Nucleus accumbens (tissue), 56 donors: ENCODE measurements around the gene RFPL4A.

ENCODE experiments used
- DNase-seq, 56 donors: peaks; one replicate each; lab custom pipeline; 2025; lab: John Stamatoyannopoulos, UW

The RFPL4A gene

DNA sequence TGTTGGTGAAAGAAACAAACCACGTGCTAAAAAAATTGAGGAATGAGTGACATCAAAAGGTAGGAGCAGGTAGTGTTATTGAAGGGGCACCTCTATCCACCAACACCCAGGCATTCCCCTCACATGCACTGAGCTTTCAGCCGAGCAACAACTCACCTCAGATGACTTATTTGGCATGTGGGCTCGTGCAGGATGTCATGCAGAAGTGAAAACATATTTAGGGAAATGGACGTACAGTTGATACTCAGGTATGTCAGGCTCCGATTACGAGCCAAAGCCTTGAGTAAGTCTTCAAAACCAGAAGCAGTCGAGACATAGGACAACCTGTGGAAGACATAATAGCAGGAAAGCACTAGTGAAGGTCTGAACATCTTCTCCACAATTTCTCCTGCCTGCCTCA lies 42.5 kb downstream of the RFPL4A start:
- no peak for DNase-seq

DNA sequence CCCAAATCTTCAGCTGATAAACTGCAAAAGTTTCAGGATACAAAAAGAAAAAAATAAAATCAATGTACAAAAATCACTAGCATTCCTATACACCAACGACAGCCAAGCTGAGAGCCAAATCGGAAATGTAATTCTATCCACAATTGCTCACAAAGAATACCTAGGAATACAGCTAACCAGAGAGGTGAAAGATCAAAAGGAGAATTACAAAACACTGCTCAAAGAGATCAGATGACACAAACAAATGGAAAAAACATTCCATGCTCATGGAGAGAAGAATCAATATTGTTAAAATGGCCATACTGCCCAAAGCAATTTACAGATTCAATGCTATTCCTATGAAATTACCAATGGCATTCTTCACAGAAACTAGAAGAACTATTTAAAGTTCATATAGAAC lies 43.4 kb downstream of the RFPL4A start:
- no peak for DNase-seq

DNA sequence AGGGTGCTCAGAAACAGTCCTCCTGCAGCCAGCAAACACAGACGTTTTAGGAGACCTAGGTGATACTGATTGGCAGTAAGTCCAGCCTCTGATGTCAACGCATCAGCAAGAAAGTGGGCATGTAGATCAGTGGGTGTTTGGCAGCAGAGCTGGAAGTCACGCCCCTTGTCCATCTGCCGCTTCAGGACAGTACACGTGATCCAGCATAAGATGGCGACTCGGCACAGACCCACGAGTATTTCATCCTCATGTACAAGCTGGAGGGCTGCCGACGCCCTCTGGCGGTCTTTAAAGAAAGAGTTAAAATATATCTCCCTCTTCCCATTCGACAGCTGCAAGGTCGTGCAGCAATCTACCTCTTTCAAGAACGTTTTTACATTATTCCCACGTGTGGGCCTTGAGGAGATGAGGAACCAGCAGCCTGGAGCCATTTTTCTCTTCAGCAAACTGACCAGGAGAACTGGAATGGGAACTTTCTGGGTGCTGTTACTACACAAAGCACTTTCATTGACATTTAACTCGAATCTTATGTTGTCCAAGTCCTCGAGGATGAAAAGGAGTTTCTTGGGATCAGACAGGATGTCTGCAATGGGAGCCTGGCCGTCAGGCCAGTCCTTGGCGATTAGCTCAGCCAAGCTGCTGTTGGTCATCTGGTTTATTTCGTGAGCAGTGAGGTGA lies 50.6 kb downstream of the RFPL4A start:
- peak in 6 of 56 donors; percentile 0 to 31 (median 4) for DNase-seq

DNA sequence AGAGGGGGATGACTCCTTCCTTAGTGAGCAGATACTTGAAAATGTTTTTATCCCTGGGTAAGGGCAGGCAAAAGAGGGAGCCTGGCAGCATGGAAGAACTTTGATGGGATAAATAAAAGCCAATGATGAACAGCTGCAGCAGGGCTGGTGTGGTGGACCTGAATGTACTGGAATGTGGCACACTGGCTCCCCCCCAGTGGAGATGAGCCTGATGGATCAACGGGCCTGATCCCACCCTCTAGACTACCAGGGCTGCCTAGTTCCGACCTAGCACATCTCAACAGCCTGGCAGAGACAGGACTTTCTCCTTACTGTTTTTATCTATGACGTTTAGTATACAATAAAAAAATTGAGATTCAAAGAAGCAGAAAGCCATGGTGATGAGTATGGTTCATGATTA lies 52.4 kb downstream of the RFPL4A start:
- no peak for DNase-seq

DNA sequence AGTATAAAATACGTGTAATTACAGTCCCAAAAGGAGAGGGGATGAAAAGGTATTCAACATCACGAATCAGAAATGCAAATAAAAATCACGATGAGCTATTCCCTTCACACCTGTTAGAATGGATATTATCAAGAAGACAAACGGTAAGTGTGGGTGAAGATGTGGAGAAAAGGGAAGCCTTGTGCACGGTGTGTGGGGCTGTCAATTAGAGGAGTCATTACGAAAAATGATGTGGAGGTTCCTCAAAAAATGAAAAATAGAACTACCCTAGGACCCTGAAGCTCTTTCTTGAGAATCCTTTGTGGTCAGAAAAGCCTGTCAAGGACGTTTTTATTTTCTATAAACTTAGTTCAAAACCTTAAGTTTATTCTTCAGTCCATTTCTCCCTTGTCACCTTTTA lies 53.6 kb downstream of the RFPL4A start:
- DNase-seq, result no peak
